Esophagus muscularis mucosa (tissue), 3 donors: ENCODE measurements around the gene ARID5A.

Experiments used
- CTCF ChIP-seq, 3 experiments: fragments of 200-600 bp in 2 of 3; fragments of 450-650 bp in 1 of 3; sonication (generic) in 2 of 3; IDR thresholded peaks; one replicate each; pipeline ENCODE4 v1.5.1; 2017 to 2019; ENCODE audit warnings: antibody characterized with exemption in 3 of 3, mild to moderate bottlenecking in 2 of 3, moderate library complexity in 1 of 3
- POLR2AphosphoS5 ChIP-seq, 2 donors: sonication (generic); formaldehyde crosslinking; IDR thresholded peaks; one replicate each; pipeline ENCODE4 v1.6.1; 2017; ENCODE audit warnings: antibody characterized with exemption in 2 of 2

- TF ChIP-seq POLR2AphosphoS5 (IDR thresholded peaks at IDR 0.05) (no peak), CTCF (IDR thresholded peaks at IDR 0.05) (no peak)
Observed at GRCh38 chr2:96498021-96498431, 38.5 kb upstream of the ARID5A start.
